G401.6 (cell line): ENCODE data around the gene RYR3.

ENCODE experiments used
- FAIRE-seq: peaks from 2 replicates; lab custom pipeline; 2012; peaks lifted over from hg19 to GRCh38; lab: Jason Lieb, UNC

Gene RYR3

DNA sequence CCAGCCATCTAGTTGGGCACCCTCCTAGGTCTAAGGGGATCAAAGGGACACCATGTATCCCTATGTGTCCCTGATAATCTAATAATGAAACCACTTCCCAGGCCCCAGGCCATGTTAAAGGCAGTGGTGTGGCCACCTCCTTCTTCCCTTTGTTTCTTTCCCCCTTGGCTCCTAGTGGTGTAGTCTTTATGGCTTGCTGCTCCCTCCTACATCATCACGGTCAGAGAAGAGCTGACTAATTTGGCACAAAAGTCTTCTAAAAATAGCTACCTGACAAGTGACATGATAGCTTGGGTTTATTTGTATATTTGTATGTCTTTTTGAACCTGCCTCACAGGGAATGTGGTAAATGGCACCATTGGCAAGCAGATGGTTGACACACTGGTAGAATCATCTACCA lies 526.5 kb downstream of the RYR3 start:
- FAIRE-seq, result no peak

DNA sequence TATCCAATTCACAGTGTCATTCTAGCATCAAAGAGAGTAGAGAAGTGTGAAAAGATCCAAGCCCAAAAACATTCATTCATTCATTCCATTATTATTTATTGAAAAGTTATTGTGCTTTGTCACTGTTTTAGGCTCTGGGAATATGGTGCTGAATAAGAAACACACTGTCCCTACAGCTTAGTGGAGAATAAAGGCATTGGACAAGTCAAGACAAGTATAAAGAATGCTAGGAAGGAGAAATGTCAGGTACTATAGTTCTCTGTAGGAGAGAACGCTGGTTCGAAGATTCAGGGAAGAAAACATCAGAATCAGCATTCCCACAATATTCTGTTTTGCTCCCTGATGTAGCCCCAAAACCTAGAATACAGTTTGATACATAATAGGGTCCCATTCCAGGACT lies 528.8 kb downstream of the RYR3 start:
- no peak for FAIRE-seq

DNA sequence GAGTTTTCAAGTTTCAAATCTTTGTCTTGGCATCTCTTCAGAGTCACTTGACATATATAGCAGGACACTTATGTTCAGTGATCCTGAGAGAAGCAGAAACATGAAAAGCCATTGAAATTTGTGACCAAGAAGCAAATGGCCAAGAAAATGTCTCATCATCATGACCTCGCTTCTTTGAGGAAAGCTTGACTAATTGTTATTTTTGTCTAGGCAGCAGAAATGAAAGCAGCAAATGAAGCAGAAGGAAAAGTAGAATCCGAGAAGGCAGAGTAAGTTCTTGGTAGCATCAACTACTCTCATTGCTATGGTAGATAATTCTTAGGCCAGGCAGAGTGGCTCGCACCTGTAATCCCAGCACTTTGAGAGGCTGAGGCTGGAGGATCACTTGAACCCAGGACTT lies 529.8 kb downstream of the RYR3 start:
- no peak for FAIRE-seq

DNA sequence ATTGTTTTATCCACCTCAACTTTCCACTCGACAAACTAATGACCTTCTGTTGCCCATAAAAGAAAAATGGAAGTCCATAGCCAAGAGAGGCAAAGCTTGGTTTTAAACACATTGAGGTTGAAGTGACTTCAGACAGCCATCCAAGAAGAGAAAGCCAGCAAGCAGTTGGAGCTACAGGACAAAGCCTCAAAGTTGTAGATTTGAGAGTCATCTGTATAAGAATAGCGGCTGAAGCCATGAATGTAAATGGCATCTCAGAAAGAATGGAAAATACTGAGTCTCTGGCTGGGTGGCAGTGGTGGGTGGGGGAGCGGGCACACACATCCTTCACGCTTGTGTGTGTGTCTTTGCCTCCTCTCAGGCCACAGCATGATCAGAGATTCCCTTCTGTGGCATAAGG lies 533.4 kb downstream of the RYR3 start:
- no peak for FAIRE-seq

DNA sequence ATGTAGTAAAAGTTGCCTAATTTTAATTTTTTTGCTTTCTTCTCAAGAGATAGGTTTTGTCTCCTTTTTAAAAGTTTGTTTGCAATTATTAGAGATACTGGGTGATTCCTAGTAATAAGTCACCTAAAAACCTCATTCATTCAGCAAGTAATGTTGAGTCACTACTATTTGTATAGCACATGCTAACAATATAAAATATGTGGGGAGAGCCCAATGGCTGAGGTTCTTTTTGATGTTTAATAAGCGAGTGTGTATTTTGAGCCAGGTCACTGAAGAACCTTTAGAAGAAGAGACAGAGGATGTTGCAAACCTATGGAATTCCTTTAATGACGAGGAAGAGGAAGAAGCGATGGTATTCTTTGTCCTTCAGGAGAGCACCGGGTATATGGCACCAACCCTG lies 533.8 kb downstream of the RYR3 start:
- no peak for FAIRE-seq

DNA sequence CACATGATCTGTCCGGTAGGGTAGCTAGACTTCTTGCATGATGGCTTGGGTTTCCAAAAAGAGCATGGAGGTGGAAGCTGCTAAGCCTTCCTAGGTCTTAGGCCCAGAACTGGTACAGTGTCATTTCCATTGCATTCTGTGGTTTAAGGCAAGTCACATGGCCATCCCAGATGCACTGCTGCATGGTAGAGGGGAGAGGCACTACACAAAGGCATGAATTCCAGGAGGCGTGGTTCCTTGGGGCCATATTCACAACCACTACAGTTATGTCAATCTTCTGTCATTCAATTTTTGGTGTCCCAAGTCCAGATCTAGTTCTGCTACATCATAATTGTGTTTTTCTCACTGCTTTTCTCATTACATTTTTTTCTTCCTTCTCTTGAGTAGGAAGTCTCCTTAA lies 535.4 kb downstream of the RYR3 start:
- FAIRE-seq, result no peak

DNA sequence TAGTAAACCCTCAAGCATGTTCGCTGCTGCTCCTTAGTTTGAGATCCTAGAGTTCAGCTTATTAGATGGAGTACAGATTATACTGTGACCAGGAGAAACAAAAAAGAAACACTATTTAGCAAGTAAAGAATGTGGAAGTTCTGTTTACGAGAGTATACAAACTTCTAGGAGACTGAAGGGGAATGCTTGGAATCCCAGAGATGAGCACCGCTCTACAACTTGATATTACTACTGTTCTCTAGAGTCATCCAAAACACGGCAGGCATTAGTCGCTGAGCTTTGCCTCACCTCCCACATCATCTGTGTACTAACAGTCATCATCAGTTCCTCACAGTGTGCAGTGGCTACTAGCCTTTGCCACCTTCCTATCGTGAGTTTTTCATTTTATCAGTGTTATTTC lies 536.1 kb downstream of the RYR3 start:
- FAIRE-seq, result no peak

DNA sequence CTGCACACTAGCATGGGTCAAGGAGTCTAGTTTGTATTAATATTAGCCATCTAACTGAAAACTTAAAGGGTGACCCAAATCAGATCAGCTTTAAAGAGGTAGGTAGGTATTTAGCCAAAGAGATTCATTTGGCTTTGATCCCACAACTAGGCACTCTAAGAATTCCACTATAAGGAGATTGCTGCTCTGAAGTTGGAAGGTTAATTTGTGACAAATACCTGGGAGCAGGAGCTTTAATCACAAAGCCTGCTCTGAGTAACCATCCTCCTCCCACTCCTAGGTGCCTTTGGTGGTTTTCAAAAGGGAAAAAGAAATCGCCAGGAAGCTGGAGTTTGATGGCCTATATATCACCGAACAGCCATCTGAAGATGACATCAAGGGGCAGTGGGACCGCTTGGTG lies 537.2 kb downstream of the RYR3 start:
- FAIRE-seq, result no peak

DNA sequence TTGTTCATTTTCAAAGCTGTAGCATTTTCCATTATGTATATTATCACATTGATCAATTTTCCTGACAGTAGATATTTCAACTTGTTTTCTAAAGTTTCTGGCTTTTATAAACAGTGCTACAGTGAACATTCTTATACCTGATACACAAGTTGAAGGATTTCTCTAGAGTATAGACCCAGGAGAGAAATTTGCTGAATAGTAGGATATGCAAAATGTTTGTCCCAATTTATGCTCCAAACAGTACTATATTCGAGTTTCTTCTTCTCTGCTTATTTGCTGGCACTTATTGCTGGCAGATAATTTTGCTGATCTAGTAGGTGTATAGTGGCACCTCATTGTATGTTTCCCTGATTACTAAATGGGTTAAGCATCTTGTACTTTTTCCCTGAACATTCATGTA lies 540.3 kb downstream of the RYR3 start:
- FAIRE-seq, result no peak

DNA sequence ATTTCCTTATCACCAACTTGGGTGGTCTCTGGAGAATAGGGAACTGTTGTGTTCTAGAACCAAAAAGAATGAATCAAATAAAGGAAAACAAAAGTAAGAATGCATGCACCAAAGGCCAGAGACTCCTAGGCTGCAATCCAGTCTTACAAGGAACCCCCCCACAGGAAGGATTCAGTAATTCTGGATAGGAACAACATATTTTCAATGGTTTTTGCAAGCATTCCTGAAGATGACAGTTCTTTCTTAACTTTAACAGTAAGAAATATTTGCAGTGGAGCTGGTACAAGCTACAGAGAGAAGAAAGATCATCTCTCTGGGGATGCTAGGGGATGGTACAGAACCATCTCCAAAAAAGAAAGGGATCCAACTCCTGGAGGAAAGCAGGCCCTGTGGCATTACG lies 541.3 kb downstream of the RYR3 start:
- no peak for FAIRE-seq

DNA sequence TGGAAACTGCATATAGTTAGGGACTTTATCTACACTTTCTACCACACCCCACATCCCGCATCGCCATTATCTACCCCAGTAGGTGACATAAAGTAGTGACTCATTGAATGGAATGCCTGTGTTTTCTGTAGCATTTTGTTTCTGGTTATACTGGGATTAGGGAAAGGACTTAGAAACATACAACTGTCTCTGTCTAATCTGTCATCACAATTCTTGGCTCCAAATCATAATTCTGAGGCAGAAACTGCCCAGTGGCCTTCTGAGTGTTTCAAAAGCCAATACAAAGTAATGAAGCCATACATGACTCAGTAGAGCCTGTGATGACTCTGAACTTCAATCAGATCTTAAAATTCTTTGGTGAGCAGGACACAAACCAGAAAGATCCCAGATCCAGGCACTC lies 541.8 kb downstream of the RYR3 start:
- FAIRE-seq, result no peak

DNA sequence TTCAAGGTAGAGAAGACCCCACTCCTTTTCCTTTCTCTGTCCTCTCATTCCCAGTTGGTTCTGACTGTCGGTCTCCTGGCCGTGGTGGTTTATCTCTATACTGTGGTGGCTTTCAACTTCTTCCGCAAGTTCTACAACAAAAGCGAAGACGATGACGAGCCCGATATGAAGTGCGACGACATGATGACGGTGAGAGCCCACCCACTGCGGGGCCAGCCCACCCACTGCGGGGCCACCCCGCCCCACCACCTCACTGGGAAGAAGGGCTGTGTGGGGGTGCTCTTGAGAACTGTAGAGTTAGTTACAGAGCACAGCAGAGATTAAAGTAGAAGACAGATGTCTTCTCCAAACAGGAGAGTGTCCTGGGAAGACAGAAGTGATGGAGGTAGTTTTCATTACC lies 547.0 kb downstream of the RYR3 start:
- no peak for FAIRE-seq

DNA sequence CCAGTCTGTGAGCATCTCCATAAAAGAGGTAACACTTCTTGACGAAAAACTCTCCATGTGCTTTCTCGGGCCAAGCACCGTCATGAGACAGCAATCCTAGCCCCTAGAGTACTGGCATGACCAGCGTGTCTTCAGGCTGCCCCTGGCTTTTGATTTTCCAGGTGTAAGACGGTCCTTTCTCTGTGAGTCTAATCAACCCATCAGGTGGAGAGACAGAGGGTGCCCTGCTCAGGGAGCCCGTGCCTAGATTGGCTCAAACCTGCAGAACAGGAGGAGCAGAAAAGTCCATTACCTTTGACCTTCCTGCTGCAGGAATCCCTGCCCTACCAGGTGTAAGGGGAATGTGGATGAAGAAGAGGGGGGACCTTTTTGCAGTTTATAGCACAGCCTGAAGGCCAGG lies 548.1 kb downstream of the RYR3 start:
- FAIRE-seq, result no peak

DNA sequence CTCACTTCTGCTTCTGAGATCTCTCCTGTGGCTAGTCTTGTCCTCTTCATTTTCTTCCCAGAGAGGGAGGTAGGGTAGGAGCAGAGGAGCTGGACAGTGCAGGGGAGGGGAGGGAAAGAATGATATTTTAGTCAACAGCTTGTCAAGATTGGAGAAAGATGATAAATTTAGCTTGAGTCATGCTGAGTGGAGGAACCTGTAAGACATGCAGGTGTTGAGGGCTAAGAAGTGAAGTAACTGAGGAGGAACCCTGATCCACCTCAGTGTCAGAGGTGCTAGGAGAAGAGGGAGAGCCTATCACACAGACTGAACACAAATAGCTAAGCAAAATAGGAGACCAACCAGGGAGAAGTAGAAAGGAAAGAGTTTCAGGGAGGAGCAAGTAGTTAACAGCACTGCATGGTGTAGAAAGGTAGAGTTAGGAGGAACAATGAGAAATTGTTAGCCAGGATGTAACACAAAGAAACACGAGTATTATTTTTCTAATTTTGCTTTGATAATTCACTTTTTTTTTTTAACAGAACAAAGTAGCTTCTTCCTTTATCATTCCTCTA lies 549.3 kb downstream of the RYR3 start:
- FAIRE-seq, result no peak

DNA sequence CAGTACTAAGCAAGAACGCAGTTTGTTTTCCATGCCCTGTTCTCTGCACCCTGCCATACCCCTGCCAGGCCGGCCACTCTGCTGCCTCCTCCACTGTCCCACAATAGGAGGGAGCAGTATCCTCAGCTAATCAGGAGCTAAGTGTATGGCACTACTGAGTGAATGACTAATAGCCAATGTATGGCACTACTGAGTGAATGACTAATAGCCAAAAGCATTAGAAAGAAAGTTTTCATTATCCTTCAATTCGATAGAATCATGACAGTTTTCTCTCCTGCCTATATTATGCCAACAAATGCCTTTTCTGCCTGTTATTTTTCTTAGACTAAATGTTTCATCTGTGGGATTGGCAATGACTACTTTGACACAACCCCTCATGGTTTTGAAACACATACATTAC lies 550.0 kb downstream of the RYR3 start:
- no peak for FAIRE-seq

DNA sequence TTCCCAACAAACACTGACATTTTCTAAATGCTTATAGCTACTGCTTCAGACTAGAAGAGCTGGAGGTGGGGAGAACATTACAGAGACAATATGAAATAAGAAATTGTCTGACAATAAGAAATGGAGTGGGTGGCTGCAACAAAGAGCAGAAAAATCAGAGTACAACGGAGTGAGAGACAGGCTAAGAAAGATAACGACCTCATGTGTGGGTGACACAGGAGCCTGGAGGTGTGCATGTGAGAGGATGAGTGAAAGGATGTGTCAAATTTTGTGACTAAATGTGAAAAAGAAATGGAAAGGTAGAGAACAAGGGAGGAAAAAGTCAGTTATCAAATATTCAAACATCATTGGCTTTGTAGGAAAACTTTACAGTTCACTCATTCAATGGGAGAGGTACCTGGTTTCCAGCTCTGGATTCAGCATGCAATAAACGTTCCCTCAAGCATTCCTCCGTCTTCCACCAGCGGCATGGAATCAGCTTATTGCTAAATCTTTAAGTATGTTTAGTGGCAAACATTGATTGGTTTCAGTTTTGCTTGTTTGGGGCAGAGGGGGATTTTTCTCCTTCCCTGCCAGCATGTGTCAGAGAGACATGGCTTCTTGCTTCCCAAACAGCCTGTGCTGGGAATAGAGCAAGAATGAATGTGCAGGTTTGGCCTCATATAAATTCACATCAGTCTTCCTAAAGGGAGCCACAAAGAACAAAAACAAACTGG lies 553.8 kb downstream of the RYR3 start:
- no peak for FAIRE-seq

DNA sequence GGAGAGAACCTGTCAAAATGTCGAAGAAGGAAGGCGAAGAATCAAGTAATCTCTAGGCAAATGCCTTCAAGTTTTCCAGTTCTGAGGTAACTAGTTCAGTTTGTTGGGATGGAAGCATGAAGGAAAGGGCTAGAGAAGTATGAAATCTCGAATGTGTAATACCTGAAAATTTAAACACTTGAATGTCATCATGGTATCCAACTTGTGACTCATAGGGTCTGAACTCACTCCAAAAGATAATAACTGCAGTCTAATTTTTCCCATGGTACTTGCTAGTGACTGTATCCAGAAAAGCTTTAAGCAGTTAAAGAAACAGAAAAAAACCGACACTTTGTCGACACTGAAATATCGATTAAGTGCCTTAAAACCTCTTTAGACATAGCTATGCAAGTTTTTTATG lies 554.6 kb downstream of the RYR3 start:
- no peak for FAIRE-seq

DNA sequence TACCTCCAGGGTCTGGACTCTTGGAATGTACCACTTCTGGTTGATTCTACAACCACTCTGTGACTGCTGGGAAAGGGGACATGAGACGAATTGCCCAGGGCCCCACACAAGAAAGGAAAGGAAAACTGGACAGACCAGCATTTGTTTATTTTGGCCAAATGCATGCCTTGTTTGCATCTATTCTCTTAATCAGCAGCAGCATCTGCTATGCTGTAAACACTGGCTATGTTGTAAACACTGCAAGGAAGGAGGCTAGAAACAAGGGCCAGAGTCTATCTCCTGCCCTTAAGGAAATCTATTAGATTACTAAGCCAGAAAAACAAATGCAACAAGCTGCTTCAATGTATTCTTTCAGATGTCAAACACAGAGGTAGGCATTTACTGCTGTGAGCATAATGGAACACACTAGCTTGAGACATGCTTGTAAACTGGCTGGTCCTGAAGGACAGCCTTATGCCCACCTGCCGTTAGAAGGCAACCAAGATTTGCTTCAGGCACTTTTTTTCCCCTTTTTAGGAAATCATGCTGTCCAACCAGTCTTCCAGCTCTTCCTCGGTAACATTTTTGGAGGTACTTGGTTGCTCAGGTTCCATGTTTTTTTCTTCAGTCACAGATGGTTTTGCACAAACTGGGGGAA lies 555.5 kb downstream of the RYR3 start:
- FAIRE-seq, result no peak

DNA sequence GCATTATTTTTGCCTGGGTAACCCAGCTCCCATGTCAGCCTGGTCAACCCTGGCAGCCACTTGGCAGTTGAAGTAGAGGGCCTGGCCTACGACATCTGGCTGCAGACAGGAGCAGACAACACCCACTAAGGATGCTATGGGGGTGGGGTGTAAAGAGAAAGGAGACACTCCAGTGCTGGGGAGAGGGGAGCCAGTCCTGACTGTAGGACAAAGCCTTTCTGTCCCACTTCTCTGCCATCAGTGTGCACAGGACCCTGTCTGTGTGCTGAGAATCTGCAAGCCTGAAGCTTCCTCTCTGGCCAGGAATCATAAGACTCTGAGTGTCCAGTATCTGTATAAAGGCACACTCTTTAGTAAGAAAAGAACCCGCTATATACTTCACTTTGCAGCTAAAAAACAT lies 561.2 kb downstream of the RYR3 start:
- no peak for FAIRE-seq

DNA sequence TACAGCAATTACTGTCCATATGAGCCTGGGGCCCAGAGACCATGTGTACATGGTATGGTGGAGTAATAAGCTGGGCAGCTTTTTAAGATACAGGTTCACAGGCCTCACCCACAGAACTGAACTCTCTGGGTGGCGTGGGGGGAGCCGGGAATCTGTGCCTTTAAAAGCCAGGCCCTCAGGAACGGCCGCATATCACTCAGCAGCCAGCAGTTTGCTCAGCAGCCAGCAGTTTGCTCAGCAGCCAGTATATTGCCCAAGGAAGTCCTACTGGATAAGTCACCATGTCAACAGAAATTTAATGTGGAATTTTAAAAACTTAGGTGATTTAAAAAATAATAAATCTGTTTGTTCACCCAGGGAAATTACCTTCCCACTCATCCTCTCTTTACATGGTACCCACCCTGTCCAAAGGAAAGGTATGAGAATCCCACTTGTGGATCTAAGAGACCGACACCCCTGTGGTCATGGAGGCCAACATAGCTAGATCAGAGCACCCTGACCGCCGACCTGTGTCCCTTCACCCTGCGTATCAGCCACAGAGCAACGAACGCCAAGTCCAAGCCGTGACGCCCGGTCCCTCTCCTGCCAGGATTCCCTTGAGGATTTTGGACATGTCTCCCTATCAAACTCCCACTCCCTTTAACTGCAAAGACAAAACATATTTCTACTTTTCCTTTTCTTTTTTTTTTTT lies 561.8 kb downstream of the RYR3 start:
- no peak for FAIRE-seq

DNA sequence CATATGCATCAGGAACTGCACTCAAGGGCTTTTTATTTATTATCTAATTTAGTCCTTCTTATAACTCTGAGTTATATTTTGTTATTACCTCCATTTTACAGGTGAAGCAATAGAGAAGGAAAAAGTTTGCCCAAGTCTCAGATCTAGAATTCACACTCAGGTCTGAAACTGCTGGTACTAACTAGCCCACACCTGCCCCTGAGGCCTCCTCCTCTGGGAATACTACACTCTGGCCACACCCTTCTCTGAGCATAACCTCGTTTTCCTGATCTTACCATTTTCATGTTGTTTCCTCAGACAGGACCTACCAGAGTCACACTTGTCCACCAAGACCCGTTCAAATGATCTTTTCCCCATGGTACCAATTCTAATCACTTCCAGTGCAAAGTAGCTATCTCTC lies 563.4 kb downstream of the RYR3 start:
- FAIRE-seq, result no peak

DNA sequence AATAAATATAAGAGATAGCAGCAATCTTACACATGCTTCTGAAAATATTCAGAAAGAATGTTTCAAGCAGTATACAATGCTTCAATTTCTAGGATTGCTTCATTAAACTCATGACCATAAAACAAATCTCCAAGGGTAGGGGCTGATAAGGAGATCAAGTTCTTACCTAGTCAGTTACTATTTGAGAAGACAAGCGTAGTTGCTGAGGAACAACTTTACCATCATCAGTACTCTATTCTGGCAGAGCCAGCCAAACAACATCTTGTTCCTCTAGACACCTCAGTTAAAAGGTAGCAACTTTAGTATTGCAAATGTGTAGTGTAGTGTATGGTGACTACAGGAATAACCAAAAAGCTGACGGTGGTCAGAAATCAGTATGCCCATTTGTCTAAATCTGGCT lies 572.2 kb downstream of the RYR3 start:
- FAIRE-seq, result no peak

DNA sequence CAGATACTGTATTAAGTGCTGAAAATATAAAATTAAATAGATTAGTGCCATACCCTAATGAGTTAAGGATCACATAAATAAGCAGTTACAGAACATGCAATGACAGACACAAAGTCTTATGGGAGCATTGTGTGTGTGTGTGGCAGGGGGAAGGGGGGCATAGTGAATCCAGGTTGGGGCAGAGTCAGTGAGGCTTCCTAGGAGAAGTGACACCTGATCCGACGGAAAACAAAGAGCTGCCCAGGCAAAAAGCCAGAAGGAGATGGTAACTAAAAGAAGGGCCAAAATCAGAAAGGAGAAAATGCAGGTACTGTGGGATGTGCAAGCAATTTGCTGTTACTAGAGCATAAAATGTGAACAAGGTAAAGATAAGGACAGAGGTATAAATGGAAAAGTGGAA lies 577.4 kb downstream of the RYR3 start:
- FAIRE-seq, result no peak

DNA sequence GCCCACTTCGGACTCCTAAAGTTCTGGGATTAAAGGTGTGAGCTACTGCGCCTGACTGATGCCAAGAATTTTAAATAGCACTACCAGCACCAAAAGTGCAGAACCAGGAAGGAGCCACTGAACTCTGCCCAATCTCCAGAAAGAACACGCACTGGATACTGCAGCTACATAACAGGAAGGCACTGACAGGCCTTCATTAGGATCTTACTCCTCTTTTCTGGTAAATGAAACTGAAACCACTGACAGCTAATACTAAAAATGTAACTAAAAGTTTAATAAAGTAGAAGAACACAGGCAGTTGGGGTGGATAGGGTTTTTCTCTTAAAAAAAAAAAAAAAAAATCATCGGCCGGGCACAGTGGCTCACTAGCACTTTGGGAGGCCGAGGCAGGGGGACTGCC lies 583.4 kb downstream of the RYR3 start:
- no peak for FAIRE-seq
